ENCODE data around the gene CENPU.
"Not testable (repeated sequence)": the region's sequence is repeated elsewhere in the genome, so short reads cannot be mapped to it uniquely, and the experiment has no call there.

Gene CENPU

DNA sequence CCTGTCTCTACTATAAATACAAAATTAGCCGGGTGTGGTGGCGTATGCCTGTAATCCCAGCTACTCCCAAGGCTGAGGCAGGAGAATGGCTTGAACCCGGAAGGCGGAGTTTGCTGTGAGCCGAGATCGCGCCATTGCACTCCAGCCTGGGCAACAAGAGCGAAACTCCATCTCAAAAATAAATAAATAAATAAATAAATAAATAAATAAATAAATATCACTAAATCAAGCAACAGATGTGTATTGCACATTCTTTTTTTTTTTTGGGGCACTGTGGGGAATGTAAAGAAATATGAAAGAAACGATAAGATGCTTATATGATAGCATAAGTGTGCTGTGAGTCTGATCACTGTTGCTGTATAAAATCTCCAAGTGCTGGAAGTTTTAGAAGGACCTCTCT lies 76.1 kb downstream of the CENPU start:
- DNase-seq, result not testable (repeated sequence)

DNA sequence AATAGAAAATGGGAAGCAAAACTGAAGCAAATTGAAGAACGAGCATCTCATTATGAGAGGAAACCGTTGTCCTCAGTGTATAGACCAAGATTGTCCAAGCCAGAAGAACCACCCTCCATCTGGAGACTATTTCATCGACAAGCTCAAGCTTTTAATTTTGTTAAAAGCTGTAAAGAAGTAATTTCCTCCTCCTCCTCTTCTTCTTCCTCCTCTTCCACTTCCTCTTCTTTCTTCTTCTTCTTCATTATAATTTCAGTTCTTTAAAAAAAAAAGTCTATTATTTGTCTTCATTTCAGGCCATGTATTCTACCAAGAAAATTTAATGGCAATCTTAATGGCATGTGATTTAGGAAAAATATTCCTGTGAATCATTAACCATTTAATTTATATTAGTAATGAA lies 76.8 kb downstream of the CENPU start:
- DNase-seq, result no peak

GRCh38 chr4:184655889-184656869 lies 77.7 kb downstream of the CENPU start:
- no peak for DNase-seq

GRCh38 chr4:184653650-184654049 lies 80.2 kb downstream of the CENPU start:
- DNase-seq, result no peak

DNA sequence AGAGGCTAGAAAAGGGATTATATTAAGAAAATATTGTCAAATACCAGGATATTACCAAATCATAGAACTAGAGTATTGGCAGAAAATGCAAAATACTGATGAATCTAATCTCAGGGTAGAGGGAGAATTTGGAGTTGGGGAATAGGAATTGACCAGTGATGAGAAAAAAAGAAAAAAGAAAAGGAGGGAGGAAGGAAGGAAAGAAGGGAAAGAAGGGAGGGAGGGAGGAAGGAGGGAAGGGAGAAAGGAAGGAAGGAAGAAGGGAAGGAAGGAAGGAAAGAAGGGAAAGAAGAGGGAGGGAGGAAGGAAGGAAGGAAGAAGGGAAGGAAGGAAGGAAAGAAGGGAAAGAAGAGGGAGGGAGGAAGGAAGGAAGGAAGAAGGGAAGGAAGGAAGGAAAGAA lies 81.2 kb downstream of the CENPU start:
- not testable (repeated sequence) for DNase-seq

DNA sequence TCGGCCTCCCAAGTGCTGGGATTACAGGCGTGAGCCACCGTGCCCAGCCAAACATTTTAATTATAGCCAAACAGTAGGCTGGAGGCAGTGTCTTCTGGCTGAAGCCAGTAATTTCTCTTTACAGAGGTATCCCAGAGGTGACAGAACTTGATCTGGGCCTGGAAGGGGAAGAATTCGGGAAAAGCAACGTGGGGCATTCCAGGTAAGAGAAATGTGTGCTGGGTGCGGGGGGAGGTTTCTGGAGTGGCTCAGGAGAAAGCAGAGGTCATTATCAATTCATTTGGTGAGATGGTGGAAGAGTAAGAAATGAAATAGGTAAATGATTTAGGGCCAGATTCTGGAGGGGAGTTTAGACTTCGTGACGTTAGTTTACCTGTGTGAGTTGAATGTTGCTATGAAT lies 82.0 kb downstream of the CENPU start:
- DNase-seq, result no peak

- no peak for DNase-seq
These were observed 83.7 kb downstream of the CENPU start for GRCh38 chr4:184649971-184650855.

GRCh38 chr4:184649026-184649970 lies 84.6 kb downstream of the CENPU start, which contains the start of the genes CASP3 and PRIMPOL:
TSS of gene CASP3 (minus strand) at chr4:184649447. CDS start at chr4:184638453, 10,994 bp downstream.
TSS of gene PRIMPOL (plus strand) at chr4:184649738. CDS start at chr4:184657141, 7,403 bp downstream.
- DNase-seq, result peak; percentile 89

DNA sequence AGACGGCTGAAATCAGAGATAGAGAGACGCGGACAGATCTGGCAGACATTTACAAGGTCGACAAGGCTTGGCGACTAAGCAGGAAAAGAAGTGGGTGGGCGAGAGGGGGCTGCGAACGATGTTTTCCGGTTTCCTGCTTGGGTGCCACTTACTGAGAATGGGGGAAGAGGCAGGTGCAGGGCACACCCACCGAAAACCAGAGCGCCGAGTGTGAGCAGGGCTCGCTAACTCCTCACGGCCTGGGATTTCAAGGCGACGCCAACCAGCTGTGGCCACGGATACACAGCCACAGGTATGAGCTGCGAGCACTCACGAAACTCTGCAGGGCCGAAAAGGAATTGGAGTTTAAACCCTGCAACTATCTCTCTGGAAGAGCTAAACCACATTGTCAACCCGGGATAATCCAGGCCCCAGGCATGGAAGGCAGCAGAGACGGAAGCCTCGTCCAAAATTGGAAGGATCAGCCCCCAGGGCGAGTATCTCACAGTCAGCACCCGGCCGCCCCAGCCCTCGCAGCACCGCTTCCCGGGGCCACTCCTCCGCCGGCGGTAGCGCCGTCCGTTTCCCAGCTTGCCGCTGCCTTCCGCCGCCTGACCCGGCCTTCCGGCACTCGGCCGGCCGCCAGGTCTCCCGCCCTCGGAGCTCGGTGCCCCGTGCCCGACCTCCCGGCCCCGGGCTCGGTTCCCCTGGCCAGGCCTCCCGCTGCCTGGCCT lies 85.4 kb downstream of the CENPU start:
- DNase-seq, result peak; percentile 46

GRCh38 chr4:184648054-184648312 lies 85.9 kb downstream of the CENPU start:
- DNase-seq, result no peak

DNA sequence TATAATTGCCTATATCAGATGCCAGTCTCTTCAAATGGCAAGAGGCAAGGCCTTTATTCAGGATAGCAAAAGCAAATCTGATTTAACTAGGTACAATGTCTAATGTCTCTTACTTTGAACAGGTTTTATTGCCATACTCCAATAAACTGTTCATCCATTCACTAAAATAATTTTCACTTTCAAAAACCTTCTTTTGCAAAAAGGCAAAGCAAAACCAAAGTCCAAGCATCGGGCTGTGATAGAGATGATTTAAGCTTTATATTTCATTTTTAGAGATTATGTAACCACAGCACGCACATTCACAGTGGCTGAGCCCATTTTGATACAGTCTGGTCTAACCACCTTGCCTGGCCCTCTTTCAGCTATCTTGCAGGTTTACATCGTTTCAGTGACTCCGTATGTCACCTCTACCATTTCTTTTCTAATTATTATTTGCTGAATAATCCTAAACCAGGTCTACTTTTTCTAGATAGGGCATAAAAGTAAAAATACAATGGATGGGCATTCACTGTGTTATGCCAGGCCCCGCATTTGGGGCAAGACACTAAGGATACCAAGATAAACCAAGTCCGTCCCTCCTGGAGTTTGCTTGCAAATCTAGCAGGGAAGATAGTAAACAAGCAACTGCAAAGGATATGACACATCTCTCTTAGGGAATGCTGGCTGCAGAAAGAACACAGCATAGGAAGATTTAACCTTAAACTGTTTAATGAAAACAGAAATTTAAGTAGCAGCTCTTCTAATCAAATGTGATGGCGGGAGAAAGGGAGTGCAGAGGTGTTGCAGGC lies 86.4 kb downstream of the CENPU start:
- no peak for DNase-seq

GRCh38 chr4:184645904-184646610 lies 87.8 kb downstream of the CENPU start:
- no peak for DNase-seq

GRCh38 chr4:184644553-184645307 lies 89.2 kb downstream of the CENPU start:
- no peak for DNase-seq

All from NK-92 treated with Interleukin-12 subunit alpha and Interleukin-12 subunit beta, amount 100 ng/mL, for 24 hours (cell line).